Nephron (organoid): Measurements from ENCODE around the gene OGFOD3.

ENCODE experiments used
- H3K27ac Mint-ChIP-seq, 3 experiments: 2 replicates each; pipeline ENCODE4 v1.8.0; 2020; ENCODE audit warnings: mixed read lengths in 3 of 3, mild to moderate bottlenecking in 2 of 3, moderate library complexity in 1 of 3
- H3K27me3 Mint-ChIP-seq: 2 replicates; pipeline ENCODE4 v1.8.0; 2021; ENCODE audit warnings: low read depth, mild to moderate bottlenecking, moderate library complexity, mixed read lengths
- H3K36me3 Mint-ChIP-seq: 2 replicates; pipeline ENCODE4 v1.8.0; 2020; ENCODE audit warnings: low read depth, mixed read lengths
- H3K4me1 Mint-ChIP-seq: 2 replicates; pipeline ENCODE4 v1.8.0; 2020; ENCODE audit warnings: mixed read lengths
- H3K4me3 Mint-ChIP-seq, 3 experiments: 2 replicates each; pipeline ENCODE4 v1.8.0; 2020; ENCODE audit warnings: mild to moderate bottlenecking in 3 of 3, mixed read lengths in 3 of 3, moderate library complexity in 2 of 3
- H3K9me3 Mint-ChIP-seq: 2 replicates; pipeline ENCODE4 v1.8.0; 2020; ENCODE audit warnings: mixed read lengths
- TF ChIP-seq, protein P1 (sequence below), 3 experiments: fragments of 200-600 bp; sonication (generic); IDR thresholded peaks; one replicate each; pipeline ENCODE4 v1.5.0; 2021; ENCODE audit warnings: antibody characterized with exemption in 3 of 3; ENCODE audit not compliant: unreplicated experiment in 3 of 3

The OGFOD3 gene

GRCh38 chr17:82390015-82390859 is 28.1 kb downstream of the OGFOD3 start:
- Mint-ChIP-seq H3K9me3 (no peaks in the 10 kb centered on the region), H3K27ac (peak overlapping the region in 1 of 3 experiments; percentile 37), H3K36me3 (peaks cover 23% of the 10 kb centered on the region), H3K4me1 (peaks cover 25% of the 10 kb centered on the region), H3K27me3 (no peaks in the 10 kb centered on the region), H3K4me3 (no peak overlapping the region)
- TF ChIP-seq, protein P1, sequence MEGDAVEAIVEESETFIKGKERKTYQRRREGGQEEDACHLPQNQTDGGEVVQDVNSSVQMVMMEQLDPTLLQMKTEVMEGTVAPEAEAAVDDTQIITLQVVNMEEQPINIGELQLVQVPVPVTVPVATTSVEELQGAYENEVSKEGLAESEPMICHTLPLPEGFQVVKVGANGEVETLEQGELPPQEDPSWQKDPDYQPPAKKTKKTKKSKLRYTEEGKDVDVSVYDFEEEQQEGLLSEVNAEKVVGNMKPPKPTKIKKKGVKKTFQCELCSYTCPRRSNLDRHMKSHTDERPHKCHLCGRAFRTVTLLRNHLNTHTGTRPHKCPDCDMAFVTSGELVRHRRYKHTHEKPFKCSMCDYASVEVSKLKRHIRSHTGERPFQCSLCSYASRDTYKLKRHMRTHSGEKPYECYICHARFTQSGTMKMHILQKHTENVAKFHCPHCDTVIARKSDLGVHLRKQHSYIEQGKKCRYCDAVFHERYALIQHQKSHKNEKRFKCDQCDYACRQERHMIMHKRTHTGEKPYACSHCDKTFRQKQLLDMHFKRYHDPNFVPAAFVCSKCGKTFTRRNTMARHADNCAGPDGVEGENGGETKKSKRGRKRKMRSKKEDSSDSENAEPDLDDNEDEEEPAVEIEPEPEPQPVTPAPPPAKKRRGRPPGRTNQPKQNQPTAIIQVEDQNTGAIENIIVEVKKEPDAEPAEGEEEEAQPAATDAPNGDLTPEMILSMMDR (IDR thresholded peaks at IDR 0.05; ENCODE audit: unreplicated experiment in 3 of 3): no peak

GRCh38 chr17:82389379-82389778 is 29.0 kb downstream of the OGFOD3 start:
- TF ChIP-seq, protein P1 (IDR thresholded peaks at IDR 0.05; ENCODE audit: unreplicated experiment in 3 of 3): no peak
- Mint-ChIP-seq H3K9me3 (no peaks in the 10 kb centered on the region), H3K4me1 (peaks cover 25% of the 10 kb centered on the region), H3K27me3 (no peaks in the 10 kb centered on the region), H3K4me3 (no peak overlapping the region), H3K36me3 (peaks cover 23% of the 10 kb centered on the region), H3K27ac (peak overlapping the region in 1 of 3 experiments; percentile 26)

GRCh38 chr17:82388922-82389283 is 29.5 kb downstream of the OGFOD3 start:
- Mint-ChIP-seq H3K36me3 (peaks cover 20% of the 10 kb centered on the region), H3K4me1 (peaks cover 26% of the 10 kb centered on the region), H3K27me3 (no peaks in the 10 kb centered on the region), H3K9me3 (no peaks in the 10 kb centered on the region), H3K27ac (peak overlapping the region in 1 of 3 experiments; percentile 26), H3K4me3 (no peak overlapping the region)
- TF ChIP-seq, protein P1 (IDR thresholded peaks at IDR 0.05; ENCODE audit: unreplicated experiment in 3 of 3): no peak

DNA sequence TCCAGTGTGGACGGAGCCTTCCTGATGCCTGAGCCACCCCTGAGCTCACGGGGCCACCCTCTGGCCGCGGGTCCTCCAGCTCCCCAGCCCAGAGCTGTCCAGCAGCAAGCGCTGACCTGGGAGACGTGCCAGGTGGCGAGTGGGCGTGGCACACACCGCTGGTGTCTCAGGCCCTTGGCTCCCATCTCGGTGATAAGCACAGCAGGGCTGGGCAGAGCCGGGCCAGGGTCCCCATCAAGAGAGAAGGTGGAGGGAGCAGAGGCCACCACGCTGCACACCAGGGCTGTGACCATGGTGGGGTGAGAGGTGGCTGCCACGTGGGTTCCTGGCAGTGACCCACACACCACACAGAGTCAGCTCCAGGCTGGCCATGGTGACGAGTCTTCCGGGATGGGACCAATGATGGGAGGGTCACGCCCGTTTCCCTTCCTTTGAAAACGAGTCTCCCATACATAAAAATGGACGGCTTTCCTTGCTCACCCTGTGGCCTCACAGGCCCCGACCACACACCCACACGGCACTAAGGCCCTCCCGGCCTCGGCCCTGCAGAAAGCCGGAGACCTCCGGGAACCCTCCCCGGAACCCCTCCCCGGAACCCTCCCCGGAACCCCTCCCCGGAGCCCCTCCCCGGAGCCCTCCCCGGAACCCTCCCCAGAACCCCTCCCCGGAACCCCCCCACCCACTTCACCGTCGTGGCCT is 30.0 kb downstream of the OGFOD3 start:
- no peak overlapping the region for H3K4me3 Mint-ChIP-seq

GRCh38 chr17:82387705-82388106 is 30.7 kb downstream of the OGFOD3 start:
- H3K4me1 Mint-ChIP-seq: peaks cover 32% of the 10 kb centered on the region
- H3K27me3 Mint-ChIP-seq: no peaks in the 10 kb centered on the region
- H3K27ac Mint-ChIP-seq: peak overlapping the region in 2 of 3 experiments; percentile 44 to 76
- no peak overlapping the region for H3K4me3 Mint-ChIP-seq
- TF ChIP-seq, protein P1 (IDR thresholded peaks at IDR 0.05; ENCODE audit: unreplicated experiment in 3 of 3): no peak
- H3K36me3 Mint-ChIP-seq: peaks cover 11% of the 10 kb centered on the region
- no peaks in the 10 kb centered on the region for H3K9me3 Mint-ChIP-seq

More for the DNA sequence above, 30.0 kb downstream of the OGFOD3 start:
- H3K36me3 Mint-ChIP-seq: peaks cover 16% of the 10 kb centered on the region
- H3K27me3 Mint-ChIP-seq: no peaks in the 10 kb centered on the region
- TF ChIP-seq, protein P1 (IDR thresholded peaks at IDR 0.05; ENCODE audit: unreplicated experiment in 3 of 3): no peak
- H3K27ac Mint-ChIP-seq: no peak overlapping the region
- no peaks in the 10 kb centered on the region for H3K9me3 Mint-ChIP-seq
- H3K4me1 Mint-ChIP-seq: peaks cover 31% of the 10 kb centered on the region
